Stimulated activated CD4-positive, alpha-beta T cell treated with anti-CD3 and anti-CD28 coated beads, Interleukin-15, amount 100 ng/mL, for 1 hour (primary cell): ENCODE measurements around the gene SPATA13.

Experiments
- DNase-seq, 2 donors: peaks; one replicate each; pipeline ENCODE4 v3.0.0-alpha.2; 2020; ENCODE audit warnings: low read depth in 1 of 2, low spot score in 1 of 2

Gene SPATA13

DNA sequence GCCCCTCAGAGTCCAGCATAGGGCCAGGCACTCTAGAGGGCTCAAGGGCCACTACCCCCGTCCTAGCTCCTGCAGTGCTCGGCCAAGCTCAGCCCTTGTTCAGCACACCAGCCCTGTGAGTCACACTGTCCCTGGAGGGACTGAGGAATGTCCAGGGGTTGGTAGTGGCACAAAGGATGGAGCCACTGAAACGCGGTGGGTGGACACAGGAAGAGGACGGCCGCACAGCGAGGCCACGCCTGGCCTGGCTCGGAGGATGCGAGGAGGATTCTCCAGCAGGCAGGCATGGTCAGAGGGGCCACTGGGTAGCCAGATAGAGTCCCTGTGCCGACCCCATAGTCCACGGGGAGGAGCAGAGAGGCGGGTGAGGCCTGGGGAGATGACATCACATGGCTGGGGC lies 194.6 kb downstream of the SPATA13 start:
- DNase-seq, result no peak

DNA sequence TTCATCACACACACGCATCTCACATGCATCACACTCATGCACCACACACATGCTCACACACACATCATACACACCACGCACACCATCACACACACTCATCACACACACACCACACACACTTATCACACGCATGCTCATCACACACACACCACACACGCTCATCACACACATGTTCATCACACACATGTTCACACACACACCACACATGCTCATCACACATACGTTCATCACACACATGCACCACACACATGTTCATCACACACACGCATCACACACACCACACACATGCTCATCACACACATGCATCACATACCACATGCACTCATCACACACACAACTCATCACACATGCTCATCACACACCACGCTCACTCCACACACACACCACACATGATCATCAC lies 195.8 kb downstream of the SPATA13 start:
- no peak for DNase-seq
